Esophagus squamous epithelium (tissue), 4 donors: ENCODE measurements around the gene CLNS1A.

Experiments used
- POLR2A ChIP-seq, 4 donors: fragments of 450-650 bp; IDR thresholded peaks; one replicate each; pipeline ENCODE4 v1.6.1; 2017; ENCODE audit warnings: antibody characterized with exemption in 4 of 4, mild to moderate bottlenecking in 4 of 4, moderate library complexity in 3 of 4
- TF ChIP-seq, protein P1 (sequence below), 6 experiments: fragments of 450-650 bp in 4 of 6; fragments of 200-600 bp in 2 of 6; sonication (generic) in 2 of 6; IDR thresholded peaks; one replicate each; pipeline ENCODE4 v1.5.1; 2016 to 2019; ENCODE audit warnings: antibody characterized with exemption in 6 of 6, mild to moderate bottlenecking in 4 of 6, moderate library complexity in 4 of 6

DNA sequence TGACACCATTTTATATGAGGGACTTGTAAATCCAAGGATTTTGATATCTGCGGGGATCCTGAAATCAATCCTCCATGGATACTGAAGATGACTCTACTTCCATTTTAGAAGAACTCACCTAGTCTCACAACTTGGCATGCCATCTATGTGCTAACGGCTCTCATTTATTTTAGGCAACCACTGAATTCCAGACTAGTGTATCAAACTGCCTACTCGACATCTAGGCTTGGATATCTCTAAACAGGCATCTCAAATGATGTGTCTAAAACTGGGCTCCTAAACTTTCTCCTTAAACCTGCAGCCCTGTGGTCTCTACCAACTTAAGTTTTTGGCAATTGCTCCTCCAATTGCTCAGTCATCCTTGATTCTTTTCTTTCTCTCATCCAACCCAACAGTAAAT is 31.2 kb upstream of the CLNS1A start:
- TF ChIP-seq, protein P1, sequence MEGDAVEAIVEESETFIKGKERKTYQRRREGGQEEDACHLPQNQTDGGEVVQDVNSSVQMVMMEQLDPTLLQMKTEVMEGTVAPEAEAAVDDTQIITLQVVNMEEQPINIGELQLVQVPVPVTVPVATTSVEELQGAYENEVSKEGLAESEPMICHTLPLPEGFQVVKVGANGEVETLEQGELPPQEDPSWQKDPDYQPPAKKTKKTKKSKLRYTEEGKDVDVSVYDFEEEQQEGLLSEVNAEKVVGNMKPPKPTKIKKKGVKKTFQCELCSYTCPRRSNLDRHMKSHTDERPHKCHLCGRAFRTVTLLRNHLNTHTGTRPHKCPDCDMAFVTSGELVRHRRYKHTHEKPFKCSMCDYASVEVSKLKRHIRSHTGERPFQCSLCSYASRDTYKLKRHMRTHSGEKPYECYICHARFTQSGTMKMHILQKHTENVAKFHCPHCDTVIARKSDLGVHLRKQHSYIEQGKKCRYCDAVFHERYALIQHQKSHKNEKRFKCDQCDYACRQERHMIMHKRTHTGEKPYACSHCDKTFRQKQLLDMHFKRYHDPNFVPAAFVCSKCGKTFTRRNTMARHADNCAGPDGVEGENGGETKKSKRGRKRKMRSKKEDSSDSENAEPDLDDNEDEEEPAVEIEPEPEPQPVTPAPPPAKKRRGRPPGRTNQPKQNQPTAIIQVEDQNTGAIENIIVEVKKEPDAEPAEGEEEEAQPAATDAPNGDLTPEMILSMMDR (IDR thresholded peaks at IDR 0.05) = no peak
- no peak for TF ChIP-seq POLR2A (IDR thresholded peaks at IDR 0.05)
